H1 (cell line): ENCODE results near the gene API5. TPM values are rescaled to one million over a fixed set of nuclear protein-coding genes. Genes with fewer than 3 reads are reported as not detected.

Experiments used
- CTCF ChIA-PET: fragments of 300-600 bp; sonication (Branson Sonifier 250); formaldehyde crosslinking; loops from one replicate; lab custom pipeline; 2021; ENCODE audit not compliant: partially characterized antibody; lab: Charles Lee
- POLR2A ChIA-PET: fragments of 300-600 bp; sonication (Branson Sonifier 250); formaldehyde crosslinking; loops from one replicate; lab custom pipeline; 2021; ENCODE audit warnings: inconsistent platforms; ENCODE audit not compliant: partially characterized antibody; lab: Charles Lee
- DNase-seq, 2 experiments: peaks; one replicate each; pipeline versions ENCODE4 v3.0.0 to v3.0.0-alpha.2; 2010 to 2022; ENCODE audit warnings: low spot score in 2 of 2, low read depth in 1 of 2, mixed read lengths in 1 of 2
- FAIRE-seq: peaks from 2 replicates; lab custom pipeline; 2011; peaks lifted over from hg19 to GRCh38; lab: Jason Lieb, UNC
- H2AFZ ChIP-seq: 2 replicates; pipeline ENCODE4 v1.8.1; 2012; ENCODE audit warnings: low read length, inconsistent platforms
- H2AK5ac ChIP-seq: 2 replicates; pipeline ENCODE4 v1.6.1; 2013; ENCODE audit warnings: low read depth, low read length
- H2BK120ac ChIP-seq: replicated peaks from 2 replicates; pipeline ENCODE3; 2013; ENCODE audit warnings: low read depth, low read length, inconsistent platforms
- H2BK12ac ChIP-seq: 2 replicates; pipeline ENCODE4 v1.6.1; 2013; ENCODE audit warnings: low read depth, low read length
- H2BK15ac ChIP-seq: 2 replicates; pipeline ENCODE4 v1.6.1; 2013; ENCODE audit warnings: low read length
- H2BK20ac ChIP-seq: 2 replicates; pipeline ENCODE4 v1.6.1; 2013; ENCODE audit warnings: low read length
- H2BK5ac ChIP-seq: 2 replicates; pipeline ENCODE4 v1.6.1; 2013; ENCODE audit warnings: low read depth, low read length
- H3K14ac ChIP-seq: 2 replicates; pipeline ENCODE4 v1.6.1; 2013; ENCODE audit warnings: inconsistent platforms; ENCODE audit not compliant: insufficient read length
- H3K18ac ChIP-seq: 2 replicates; pipeline ENCODE4 v1.6.1; 2013; ENCODE audit warnings: low read length; ENCODE audit errors: extremely low read depth
- H3K23ac ChIP-seq: 2 replicates; pipeline ENCODE4 v1.6.1; 2013; ENCODE audit warnings: inconsistent platforms; ENCODE audit not compliant: insufficient read length
- H3K23me2 ChIP-seq: 2 replicates; pipeline ENCODE4 v1.6.1; 2013; ENCODE audit warnings: low read depth, low read length
- H3K27ac ChIP-seq: 2 replicates; pipeline ENCODE4 v1.6.1; 2011; ENCODE audit warnings: low read depth, low read length, inconsistent platforms
- H3K27me3 ChIP-seq, 4 experiments: replicated peaks in 1 of 4; 1 replicate in 1 of 4; 2 replicates in 3 of 4; pipeline versions ENCODE4 v1.6.1 to v1.8.1; 2011 to 2013; ENCODE audit warnings: low read length in 3 of 4, mild to moderate bottlenecking in 3 of 4, inconsistent platforms in 2 of 4, mixed read lengths in 2 of 4, moderate library complexity in 1 of 4; ENCODE audit not compliant: control insufficient read depth in 3 of 4, insufficient read depth in 3 of 4; ENCODE audit errors: extremely low read depth in 1 of 4
- H3K36me3 ChIP-seq, 4 experiments: 2 replicates each; pipeline versions ENCODE4 v1.6.1 to v1.8.1; 2011 to 2013; ENCODE audit warnings: mild to moderate bottlenecking in 4 of 4, low read length in 3 of 4, moderate library complexity in 2 of 4, control low read depth in 1 of 4, inconsistent platforms in 1 of 4; ENCODE audit not compliant: insufficient read depth in 4 of 4, control insufficient read depth in 2 of 4
- H3K4ac ChIP-seq: replicated peaks from 2 replicates; pipeline ENCODE3; 2013; ENCODE audit warnings: low read length, low read depth, mixed read lengths, inconsistent platforms; ENCODE audit not compliant: insufficient read length
- H3K4me1 ChIP-seq, 4 experiments: replicated peaks in 1 of 4; 1 replicate in 1 of 4; 2 replicates in 3 of 4; pipeline versions ENCODE4 v1.6.1 to v1.8.1; 2011 to 2013; ENCODE audit warnings: low read length in 3 of 4, inconsistent platforms in 2 of 4, mixed read lengths in 1 of 4; ENCODE audit not compliant: insufficient read depth in 4 of 4, control insufficient read depth in 3 of 4
- H3K4me2 ChIP-seq, 2 experiments: 2 replicates each; pipeline versions ENCODE4 v1.6.1 to v1.8.1; 2011 to 2013; ENCODE audit warnings: low read depth in 2 of 2, low read length in 2 of 2, control low read depth in 1 of 2, inconsistent platforms in 1 of 2, mild to moderate bottlenecking in 1 of 2; ENCODE audit not compliant: insufficient read depth in 1 of 2
- H3K4me3 ChIP-seq, 4 experiments: fragments of 200-600, 300-600 bp in 1 of 4; sonication (generic), shearing (Covaris generic), sonication (Bioruptor Twin) in 1 of 4; 2 replicates each; pipeline versions ENCODE4 v1.5.1 to v1.8.1; 2011 to 2016; ENCODE audit warnings: low read length in 4 of 4, low read depth in 3 of 4, control low read depth in 2 of 4, inconsistent platforms in 2 of 4, mild to moderate bottlenecking in 2 of 4, mixed read lengths in 1 of 4, moderate library complexity in 1 of 4; ENCODE audit not compliant: insufficient read depth in 2 of 4; ENCODE audit errors: extremely low read depth in 1 of 4
- H3K56ac ChIP-seq: replicated peaks from 2 replicates; pipeline ENCODE3; 2013; ENCODE audit warnings: low read depth, mild to moderate bottlenecking, mixed read lengths, low read length, inconsistent platforms; ENCODE audit not compliant: insufficient read length
- H3K79me1 ChIP-seq: 2 replicates; pipeline ENCODE4 v1.6.1; 2013; ENCODE audit warnings: low read depth, low read length, control low read depth
- H3K79me2 ChIP-seq, 2 experiments: 2 replicates each; pipeline versions ENCODE4 v1.6.1 to v1.8.1; 2012 to 2013; ENCODE audit warnings: low read length in 2 of 2, mild to moderate bottlenecking in 2 of 2, inconsistent platforms in 1 of 2; ENCODE audit not compliant: insufficient read depth in 2 of 2, control insufficient read depth in 1 of 2
- H3K9ac ChIP-seq, 4 experiments: replicated peaks in 1 of 4; 1 replicate in 1 of 4; 2 replicates in 3 of 4; pipeline versions ENCODE4 v1.6.1 to v1.8.1; 2011 to 2013; ENCODE audit warnings: low read depth in 3 of 4, low read length in 3 of 4, control low read depth in 2 of 4, mild to moderate bottlenecking in 2 of 4, moderate library complexity in 2 of 4, inconsistent platforms in 1 of 4; ENCODE audit errors: extremely low read depth in 1 of 4
- H3K9me3 ChIP-seq, 2 experiments: 2 replicates each; pipeline versions ENCODE4 v1.6.1 to v1.8.1; 2012 to 2013; ENCODE audit warnings: mild to moderate bottlenecking in 2 of 2, moderate library complexity in 2 of 2, control low read depth in 1 of 2, inconsistent platforms in 1 of 2, low read depth in 1 of 2, low read length in 1 of 2, mixed read lengths in 1 of 2; ENCODE audit not compliant: insufficient read depth in 2 of 2
- H4K20me1 ChIP-seq, 2 experiments: replicated peaks in 1 of 2; 2 replicates each; pipeline versions ENCODE3 to v1.8.1; 2011 to 2013; ENCODE audit warnings: inconsistent platforms in 2 of 2, low read length in 2 of 2, mild to moderate bottlenecking in 1 of 2; ENCODE audit not compliant: insufficient read depth in 2 of 2, control insufficient read depth in 1 of 2
- H4K5ac ChIP-seq: 2 replicates; pipeline ENCODE4 v1.6.1; 2013; ENCODE audit warnings: low read length, low read depth, mixed read lengths, inconsistent platforms; ENCODE audit not compliant: insufficient read length
- H4K8ac ChIP-seq: 2 replicates; pipeline ENCODE4 v1.8.0; 2013; ENCODE audit warnings: mild to moderate bottlenecking, moderate library complexity, low read length, inconsistent platforms; ENCODE audit not compliant: insufficient read depth; ENCODE audit errors: extremely low read depth
- H4K91ac ChIP-seq: replicated peaks from 2 replicates; pipeline ENCODE3; 2013; ENCODE audit warnings: low read length, mixed read lengths, inconsistent platforms; ENCODE audit not compliant: insufficient read length
- BCL11A ChIP-seq, 2 experiments: IDR thresholded peaks; one replicate each; pipeline ENCODE4 v1.6.1; 2011; ENCODE audit warnings: low read depth in 2 of 2, low read length in 2 of 2, mild to moderate bottlenecking in 2 of 2
- CEBPB ChIP-seq: IDR thresholded peaks from 2 replicates; pipeline ENCODE4 v1.6.1; 2012; ENCODE audit warnings: low read depth, low read length
- CHD1 ChIP-seq: IDR thresholded peaks from 2 replicates; pipeline ENCODE4 v1.6.1; 2012; ENCODE audit warnings: low read depth, low read length, improper control_type of control experiment
- CHD2 ChIP-seq: IDR thresholded peaks from 2 replicates; pipeline ENCODE4 v1.6.1; 2012; ENCODE audit warnings: low read length, improper control_type of control experiment
- JUN ChIP-seq: IDR thresholded peaks from 2 replicates; pipeline ENCODE4 v1.6.1; 2011; ENCODE audit warnings: low read depth, mild to moderate bottlenecking, improper control_type of control experiment, low read length
- JUND ChIP-seq: IDR thresholded peaks from 2 replicates; pipeline ENCODE4 v1.6.1; 2011; ENCODE audit warnings: mild to moderate bottlenecking, improper control_type of control experiment, low read length
- NRF1 ChIP-seq: IDR thresholded peaks from 2 replicates; pipeline ENCODE4 v1.6.1; 2011; ENCODE audit warnings: mild to moderate bottlenecking, low read depth, low read length, improper control_type of control experiment
- SRF ChIP-seq: IDR thresholded peaks from 2 replicates; pipeline ENCODE4 v1.6.1; 2011; ENCODE audit warnings: mild to moderate bottlenecking, low read depth, low read length, moderate library complexity
- WGBS, 2 experiments: shearing (Covaris generic) in 1 of 2; methylation state at CpG; one replicate each; pipeline versions ENCODE4 v1.1.6 to v1.1.7; 2013 to 2015; ENCODE audit warnings: low lambda C conversion rate in 2 of 2, mixed read lengths in 2 of 2, inconsistent platforms in 1 of 2, low coverage in 1 of 2, missing lambda C conversion rate in 1 of 2; ENCODE audit not compliant: insufficient replicate concordance in 2 of 2, insufficient coverage in 1 of 2, insufficient read length in 1 of 2; ENCODE audit errors: extremely low coverage in 1 of 2, missing lambda C conversion rate in 1 of 2; 5-methylcytosine and 5-hydroxymethylcytosine counted together
- polyA plus RNA-seq, 7 experiments: library from polyadenylated mRNA; depleted of rRNA in 3 of 7; stranded (reverse) in 5 of 7; unstranded in 2 of 7; fragments of >200 nt in 5 of 7; fragments of 200-250 nt in 2 of 7; gene quantifications; 1 replicate in 5 of 7; 2 replicates in 1 of 7; 4 replicates in 1 of 7; pipeline versions ENCODE4 v1.2.1 to v1.2.3, GENCODE V29; 2011 to 2013; ENCODE audit warnings: missing spikeins in 2 of 7, mixed read lengths in 2 of 7
- total RNA-seq: library from RNA; stranded (reverse); fragmentation: NEBNext Ultra II Directional; extraction: Animal tissue kit (Norgen Biotek cat#: 25700); gene quantifications from 2 replicates; pipeline ENCODE4 v1.2.1, GENCODE V29; 2021
- TF ChIP-seq, protein P1 (sequence below): IDR thresholded peaks from 2 replicates; pipeline ENCODE4 v1.6.1; 2012; ENCODE audit warnings: inconsistent platforms

API5 gene
- total and polyA plus RNA-seq, 2 of the 8 experiments (the other 6 are each of a cell fraction or from before 2014, with no cell fraction given) = 39.1 to 155 TPM

GRCh38 chr11:43384393-43384792 is 72.6 kb downstream of the API5 start:
- Histone ChIP-seq H4K20me1 (peaks cover 0 to 5% of the 10 kb centered on the region in 2 experiments), H2BK15ac (no peak overlapping the region), H3K9ac (no peak overlapping the region), H3K56ac (no peak overlapping the region), H3K27ac (no peak overlapping the region), H4K8ac (no peak overlapping the region), H3K4me1 (peaks cover 0 to 3% (median 0%) of the 10 kb centered on the region in 4 experiments; a peak in 3 of 7 replicates), H3K18ac (no peak overlapping the region), H3K79me1 (no peaks in the 10 kb centered on the region; the same call in 1 of the 2 replicates), H2AFZ (no peak overlapping the region), H2BK12ac (no peak overlapping the region), H3K79me2 (0 out of 4 replicates have a peak, but pooled peaks cover 0 to 3% of the 10 kb centered on the region in 2 experiments), H3K14ac (no peak overlapping the region), H3K4me3 (no peak overlapping the region), H2BK20ac (no peak overlapping the region), H2BK5ac (no peak overlapping the region)
- WGBS, 2 experiments = 92% methylated on average over 5 of the region's 5 CpGs; no CpG with 5 or more reads in 1 of the 2 experiments
- FAIRE-seq = no peak
- CTCF ChIA-PET = interaction anchor here (1.3 kb wide), 1 partner anchor 35 kb away, joined by 4 read pairs; no protein-coding TSS in a partner anchor
- TF ChIP-seq BCL11A (IDR thresholded peaks at IDR 0.05; ENCODE audit: low read depth in 2 of 2, low read length in 2 of 2) (no peak), NRF1 (no peak), SRF (no peak), CHD2 (no peak), JUND (no peak), CEBPB (no peak), CHD1 (no peak), JUN (no peak)
- TF ChIP-seq, protein P1, sequence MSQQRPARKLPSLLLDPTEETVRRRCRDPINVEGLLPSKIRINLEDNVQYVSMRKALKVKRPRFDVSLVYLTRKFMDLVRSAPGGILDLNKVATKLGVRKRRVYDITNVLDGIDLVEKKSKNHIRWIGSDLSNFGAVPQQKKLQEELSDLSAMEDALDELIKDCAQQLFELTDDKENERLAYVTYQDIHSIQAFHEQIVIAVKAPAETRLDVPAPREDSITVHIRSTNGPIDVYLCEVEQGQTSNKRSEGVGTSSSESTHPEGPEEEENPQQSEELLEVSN = no peak
- TF ChIP-seq, all 59 proteins: peak for 0
- Histone ChIP-seq H3K4me2 (no peak overlapping the region), H3K27me3 (no peaks in the 10 kb centered on the region), H4K91ac (no peak overlapping the region), H2AK5ac (no peak overlapping the region), H2BK120ac (no peak overlapping the region), H3K23ac (no peak overlapping the region), H3K9me3 (no peaks in the 10 kb centered on the region), H3K23me2 (0 out of 2 replicates have a peak, but pooled peaks cover 2% of the 10 kb centered on the region), H3K4ac (no peak overlapping the region), H3K36me3 (peaks cover 0 to 19% (median under 1%) of the 10 kb centered on the region in 4 experiments; a peak in 2 of 8 replicates), H4K5ac (no peak overlapping the region)
- POLR2A ChIA-PET = no interaction called here
- DNase-seq = no peak
